Activated T-cell treated with anti-CD3 and anti-CD28 coated beads, Interleukin-2, amount 50 U/mL, for 24 hours (primary cell): ENCODE data around the gene SYT14.
"Not testable (repeated sequence)": the region's sequence is repeated elsewhere in the genome, so short reads cannot be mapped to it uniquely, and the experiment has no call there.

Experiments used
- DNase-seq: peaks from one replicate; pipeline ENCODE4 v3.0.0-alpha.2; 2020
- H3K27ac Mint-ChIP-seq: 2 replicates; pipeline ENCODE4 v1.8.0; 2020; ENCODE audit warnings: mild to moderate bottlenecking, mixed read lengths
- H3K27me3 Mint-ChIP-seq: 2 replicates; pipeline ENCODE4 v1.8.0; 2020; ENCODE audit warnings: mixed read lengths
- H3K36me3 Mint-ChIP-seq: 2 replicates; pipeline ENCODE4 v1.8.0; 2020; ENCODE audit warnings: low read depth, mixed read lengths
- H3K4me1 Mint-ChIP-seq: 2 replicates; pipeline ENCODE4 v1.8.0; 2020; ENCODE audit warnings: low read depth, mixed read lengths
- H3K4me3 Mint-ChIP-seq: 2 replicates; pipeline ENCODE4 v1.8.0; 2020; ENCODE audit warnings: mild to moderate bottlenecking, moderate library complexity, mixed read lengths
- H3K9me3 Mint-ChIP-seq: 2 replicates; pipeline ENCODE4 v1.8.0; 2020; ENCODE audit warnings: mixed read lengths

Gene SYT14

DNA sequence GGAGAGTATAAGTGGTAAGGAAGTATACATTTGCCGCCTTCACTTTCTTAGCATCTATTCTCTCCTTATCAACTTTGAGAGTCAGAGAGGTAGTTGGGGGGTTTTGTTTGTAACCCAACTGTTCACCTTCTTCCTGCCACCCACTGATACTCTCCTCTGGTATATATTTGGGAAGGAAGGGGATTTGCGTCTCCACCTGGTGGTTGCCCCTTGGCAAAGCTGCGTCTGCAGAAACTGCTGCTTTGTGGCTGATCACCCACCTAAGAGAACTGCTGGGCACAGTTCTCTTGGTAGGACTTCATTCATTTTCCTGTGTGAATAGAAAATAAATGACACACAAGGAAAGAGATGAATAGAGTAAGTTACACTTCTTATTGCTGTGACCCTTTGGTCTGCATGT, 87.0 kb downstream of the SYT14 start:
- no peak for DNase-seq
- Mint-ChIP-seq H3K9me3 (no peaks in the 10 kb centered on the region), H3K36me3 (no peaks in the 10 kb centered on the region), H3K27me3 (no peaks in the 10 kb centered on the region), H3K4me1 (no peaks in the 10 kb centered on the region), H3K4me3 (no peak overlapping the region), H3K27ac (no peak overlapping the region)

DNA sequence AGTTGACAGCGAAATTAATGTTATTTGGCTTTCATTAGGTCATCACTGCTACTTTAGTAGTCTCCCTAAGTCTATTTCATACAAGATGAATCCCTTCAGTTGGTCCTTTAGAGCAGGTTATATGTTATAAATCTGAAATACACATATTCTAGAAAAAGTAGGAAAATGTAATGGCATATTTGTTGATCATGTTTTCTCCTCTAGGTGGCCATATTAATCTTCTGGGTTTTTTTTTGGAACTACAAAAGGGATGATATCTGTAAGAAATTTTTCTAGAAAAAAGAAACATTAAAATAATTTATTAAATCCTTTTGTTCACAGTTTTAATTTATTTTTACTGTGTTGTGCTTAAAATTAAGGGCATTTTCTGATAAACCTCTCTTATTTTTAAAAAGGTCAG, 87.9 kb downstream of the SYT14 start:
- Mint-ChIP-seq H3K36me3 (no peaks in the 10 kb centered on the region), H3K4me1 (no peaks in the 10 kb centered on the region), H3K27me3 (no peaks in the 10 kb centered on the region)

DNA sequence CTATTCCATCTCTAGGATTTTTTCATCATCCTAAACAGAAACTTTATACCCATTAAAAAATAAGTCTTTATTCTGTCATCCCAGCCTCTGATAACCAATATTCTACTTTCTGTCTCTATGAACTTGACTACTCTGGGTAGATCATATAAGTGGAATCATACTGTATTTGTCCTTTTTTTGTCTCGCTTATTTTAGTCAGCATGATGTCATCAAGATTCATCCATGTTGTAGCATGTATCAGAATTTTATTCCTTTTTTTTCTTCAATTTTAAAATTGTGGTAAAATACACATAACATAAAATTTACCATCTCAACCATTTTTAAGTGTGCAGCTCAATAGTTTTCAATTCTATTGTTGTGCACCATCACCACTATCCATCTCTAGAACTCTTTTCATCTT, 90.0 kb downstream of the SYT14 start:
- Mint-ChIP-seq H3K36me3 (no peaks in the 10 kb centered on the region), H3K27ac (no peak overlapping the region), H3K9me3 (no peaks in the 10 kb centered on the region), H3K4me3 (no peak overlapping the region), H3K4me1 (no peaks in the 10 kb centered on the region), H3K27me3 (no peaks in the 10 kb centered on the region)
- no peak for DNase-seq

More for the DNA sequence above, 87.9 kb downstream of the SYT14 start:
- Mint-ChIP-seq H3K27ac (no peak overlapping the region), H3K4me3 (no peak overlapping the region), H3K9me3 (no peaks in the 10 kb centered on the region)
- no peak for DNase-seq

DNA sequence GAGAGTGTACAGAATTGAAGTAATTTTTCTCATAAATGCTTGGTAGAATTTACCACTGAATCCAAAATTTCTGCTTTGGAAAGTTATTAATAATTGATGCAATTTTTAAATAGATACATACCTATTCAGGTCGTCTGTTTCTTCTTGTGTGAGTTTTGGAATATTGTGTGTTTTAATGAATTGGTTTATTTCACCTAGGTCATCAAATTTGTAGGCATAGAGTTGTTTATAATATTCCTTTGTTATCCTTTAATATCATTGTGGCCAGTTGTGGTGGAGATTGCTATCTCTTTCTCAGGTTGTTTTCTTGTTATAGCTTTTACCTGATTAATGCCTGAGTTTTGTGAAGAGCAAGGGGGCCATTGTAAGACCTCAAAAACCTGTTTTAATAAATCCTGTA, 93.5 kb downstream of the SYT14 start:
- Mint-ChIP-seq H3K4me3 (no peak overlapping the region), H3K27ac (no peak overlapping the region), H3K4me1 (no peaks in the 10 kb centered on the region), H3K9me3 (no peaks in the 10 kb centered on the region), H3K27me3 (peaks cover 4% of the 10 kb centered on the region), H3K36me3 (no peaks in the 10 kb centered on the region)
- no peak for DNase-seq

DNA sequence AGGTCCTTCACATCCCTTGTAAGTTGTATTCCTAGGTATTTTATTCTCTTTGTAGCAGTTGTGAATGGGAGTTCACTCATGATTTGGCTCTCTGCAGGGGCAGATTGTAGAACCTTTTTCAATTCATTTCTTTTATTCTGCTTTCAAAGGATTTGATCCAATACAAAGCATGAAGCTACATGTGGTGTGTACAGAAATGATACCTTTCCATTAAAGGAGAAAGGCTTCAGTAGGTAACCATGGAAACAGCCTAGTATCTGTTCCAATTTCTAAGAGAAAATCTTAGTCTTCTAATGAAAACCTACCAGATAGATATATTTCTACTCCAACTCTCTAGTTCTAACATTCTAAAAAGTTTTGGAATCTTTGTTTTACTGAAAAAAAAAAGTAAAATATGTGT, 105.0 kb downstream of the SYT14 start:
- Mint-ChIP-seq H3K36me3 (no peaks in the 10 kb centered on the region), H3K27me3 (peaks cover 7% of the 10 kb centered on the region), H3K9me3 (peaks cover 2% of the 10 kb centered on the region), H3K4me1 (no peaks in the 10 kb centered on the region), H3K4me3 (no peak overlapping the region), H3K27ac (no peak overlapping the region)
- no peak for DNase-seq

DNA sequence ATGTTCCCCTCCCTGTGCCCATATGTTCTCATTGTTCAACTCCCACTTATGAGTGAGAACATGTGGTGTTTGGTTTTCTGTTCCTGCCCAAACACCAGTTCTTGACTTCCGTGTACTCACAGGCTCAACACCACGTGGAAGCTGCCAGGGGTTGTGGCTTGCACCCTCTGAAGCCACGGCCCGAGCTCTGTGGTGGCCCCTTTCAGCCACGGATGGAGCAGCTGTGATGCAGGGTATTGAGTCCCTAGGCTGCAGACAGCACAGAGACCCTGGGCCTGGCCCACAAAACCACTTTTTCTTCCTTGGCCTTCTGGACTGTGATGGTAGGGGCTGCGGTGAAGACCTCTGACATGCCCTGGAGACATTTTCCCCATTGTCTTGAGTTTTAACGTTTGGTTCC, 111.6 kb downstream of the SYT14 start:
- no peak overlapping the region for H3K4me3 Mint-ChIP-seq

DNA sequence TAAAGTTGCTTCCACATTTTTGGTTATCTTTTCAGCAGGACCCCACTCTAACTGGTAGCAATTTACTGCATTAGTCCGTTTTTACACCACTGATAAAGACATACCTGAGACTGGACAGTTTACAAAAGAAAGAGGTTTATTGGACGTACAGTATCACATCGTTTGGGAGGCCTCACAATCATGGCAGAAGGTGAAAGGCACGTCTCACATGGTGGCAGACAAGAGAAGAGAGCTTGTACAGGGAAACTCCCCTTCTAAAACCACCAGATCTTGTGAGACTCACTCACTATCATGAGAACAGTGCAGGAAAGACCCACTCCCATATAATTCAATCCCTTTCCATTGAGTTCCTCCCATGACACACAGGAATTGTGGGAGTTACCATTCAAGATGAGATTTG, 112.5 kb downstream of the SYT14 start:
- H3K4me3 Mint-ChIP-seq, H3K4me1 Mint-ChIP-seq, H3K36me3 Mint-ChIP-seq, DNase-seq, H3K9me3 Mint-ChIP-seq, H3K27me3 Mint-ChIP-seq, H3K27ac Mint-ChIP-seq: not testable (repeated sequence)

More for the DNA sequence above, 111.6 kb downstream of the SYT14 start:
- no peaks in the 10 kb centered on the region for H3K9me3 Mint-ChIP-seq
- DNase-seq: no peak
- H3K4me1 Mint-ChIP-seq: no peaks in the 10 kb centered on the region
- no peaks in the 10 kb centered on the region for H3K27me3 Mint-ChIP-seq
- H3K27ac Mint-ChIP-seq: no peak overlapping the region
- no peaks in the 10 kb centered on the region for H3K36me3 Mint-ChIP-seq

DNA sequence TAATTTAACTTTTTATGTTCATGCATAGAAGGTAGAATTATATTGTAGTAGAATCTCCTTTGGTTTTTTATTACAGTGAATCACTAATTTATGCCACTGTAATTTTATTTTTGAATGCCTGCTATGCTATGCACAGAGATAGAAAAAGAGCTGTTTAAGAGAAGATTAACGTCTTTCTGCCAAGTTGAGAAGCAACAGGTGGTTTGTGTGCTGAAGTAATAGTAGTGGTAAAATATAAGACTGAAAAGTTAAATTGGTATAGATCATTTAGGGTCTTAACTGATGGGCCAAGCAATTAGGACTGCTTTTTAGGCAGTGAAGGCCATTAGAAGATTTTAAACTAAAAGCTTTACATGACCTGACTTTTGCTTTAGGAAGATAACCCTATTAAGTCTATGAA, 115.1 kb downstream of the SYT14 start:
- no peaks in the 10 kb centered on the region for H3K9me3 Mint-ChIP-seq
- H3K4me1 Mint-ChIP-seq: no peaks in the 10 kb centered on the region
- H3K36me3 Mint-ChIP-seq: no peaks in the 10 kb centered on the region
- no peak overlapping the region for H3K4me3 Mint-ChIP-seq
- no peak overlapping the region for H3K27ac Mint-ChIP-seq
- no peaks in the 10 kb centered on the region for H3K27me3 Mint-ChIP-seq
- no peak for DNase-seq

DNA sequence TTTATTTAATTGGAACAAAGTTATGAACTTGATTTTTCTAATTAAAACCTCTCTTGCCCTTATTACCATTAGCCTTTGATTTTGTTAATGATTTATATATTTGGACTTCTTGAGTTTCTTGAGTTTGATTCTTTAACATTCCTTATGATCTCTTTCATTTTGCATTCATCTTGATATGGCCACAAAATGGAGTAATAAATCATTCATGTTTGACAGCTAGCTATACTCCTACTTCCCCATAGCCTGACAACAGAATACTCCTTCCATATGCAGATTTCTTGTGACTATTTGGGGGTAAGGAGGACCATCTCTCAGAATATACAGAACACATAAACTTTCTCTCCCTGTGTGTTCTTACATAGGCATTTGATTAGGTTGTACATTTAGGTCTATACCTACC, 119.6 kb downstream of the SYT14 start:
- no peak for DNase-seq
- no peaks in the 10 kb centered on the region for H3K4me1 Mint-ChIP-seq
- H3K27me3 Mint-ChIP-seq: no peaks in the 10 kb centered on the region
- no peaks in the 10 kb centered on the region for H3K9me3 Mint-ChIP-seq
- no peak overlapping the region for H3K27ac Mint-ChIP-seq
- no peaks in the 10 kb centered on the region for H3K36me3 Mint-ChIP-seq
- H3K4me3 Mint-ChIP-seq: no peak overlapping the region

DNA sequence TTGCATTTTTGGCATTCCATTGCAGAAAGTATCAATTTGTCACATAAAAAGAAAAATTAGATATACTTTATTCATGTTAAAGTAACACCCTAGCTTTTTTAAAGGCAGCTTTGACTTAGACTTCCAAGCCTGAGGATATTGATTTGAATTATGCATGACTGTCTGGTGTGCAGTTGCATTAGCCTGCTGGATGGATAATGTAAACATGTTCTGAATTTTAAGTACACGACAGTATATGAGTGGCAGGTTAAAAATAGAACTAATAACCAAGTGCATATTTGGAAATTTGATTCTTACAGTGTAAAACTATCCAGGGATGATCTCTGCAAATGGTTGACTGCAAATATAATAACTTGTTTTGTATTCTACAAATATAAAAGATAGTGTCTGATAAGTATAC, 124.0 kb downstream of the SYT14 start:
- Mint-ChIP-seq H3K27ac (no peak overlapping the region), H3K36me3 (no peaks in the 10 kb centered on the region), H3K4me3 (no peak overlapping the region), H3K27me3 (no peaks in the 10 kb centered on the region), H3K4me1 (no peaks in the 10 kb centered on the region), H3K9me3 (no peaks in the 10 kb centered on the region)
- no peak for DNase-seq

DNA sequence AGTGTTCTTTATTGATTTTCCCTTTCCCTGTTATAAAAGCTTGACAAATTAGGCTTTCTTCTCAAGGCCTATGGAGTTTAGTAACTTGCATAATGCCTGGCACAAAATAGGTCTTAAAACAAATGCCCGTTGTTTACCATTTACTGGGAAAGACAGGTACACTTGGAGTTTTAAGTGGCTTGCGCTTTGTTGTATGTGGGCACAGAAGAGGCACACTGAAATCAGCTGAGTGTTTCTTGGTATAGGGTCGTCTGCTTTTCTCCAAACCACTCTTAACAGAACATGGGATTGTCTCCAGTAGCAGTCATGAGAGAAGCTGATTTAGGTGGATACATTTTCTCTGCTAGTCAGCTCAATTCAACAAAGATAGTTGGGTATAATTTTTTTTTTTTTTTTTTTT, 132.5 kb downstream of the SYT14 start:
- Mint-ChIP-seq H3K4me3 (no peak overlapping the region), H3K36me3 (no peaks in the 10 kb centered on the region), H3K27me3 (peaks cover 7% of the 10 kb centered on the region), H3K4me1 (no peaks in the 10 kb centered on the region), H3K27ac (no peak overlapping the region), H3K9me3 (no peaks in the 10 kb centered on the region)
- no peak for DNase-seq

DNA sequence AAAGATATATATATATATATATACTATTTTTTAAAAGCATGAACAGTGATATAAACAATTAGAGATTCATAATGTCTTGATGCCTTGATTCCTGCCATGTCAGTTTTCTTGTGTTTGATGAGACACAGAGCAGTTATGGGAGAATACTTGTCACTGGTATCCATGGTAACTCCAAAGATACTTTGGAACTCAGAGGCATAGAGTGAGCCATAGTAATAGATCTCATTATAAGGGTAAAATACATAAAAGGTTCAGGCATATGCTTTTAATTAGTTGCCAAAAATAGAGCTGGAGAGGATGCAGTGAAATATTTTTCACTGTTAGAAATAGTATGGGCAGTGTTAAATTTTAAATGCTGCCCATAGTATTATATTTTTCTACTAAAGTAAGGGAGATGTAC, 134.1 kb downstream of the SYT14 start:
- H3K27ac Mint-ChIP-seq: no peak overlapping the region
- no peaks in the 10 kb centered on the region for H3K36me3 Mint-ChIP-seq
- no peak overlapping the region for H3K4me3 Mint-ChIP-seq

DNA sequence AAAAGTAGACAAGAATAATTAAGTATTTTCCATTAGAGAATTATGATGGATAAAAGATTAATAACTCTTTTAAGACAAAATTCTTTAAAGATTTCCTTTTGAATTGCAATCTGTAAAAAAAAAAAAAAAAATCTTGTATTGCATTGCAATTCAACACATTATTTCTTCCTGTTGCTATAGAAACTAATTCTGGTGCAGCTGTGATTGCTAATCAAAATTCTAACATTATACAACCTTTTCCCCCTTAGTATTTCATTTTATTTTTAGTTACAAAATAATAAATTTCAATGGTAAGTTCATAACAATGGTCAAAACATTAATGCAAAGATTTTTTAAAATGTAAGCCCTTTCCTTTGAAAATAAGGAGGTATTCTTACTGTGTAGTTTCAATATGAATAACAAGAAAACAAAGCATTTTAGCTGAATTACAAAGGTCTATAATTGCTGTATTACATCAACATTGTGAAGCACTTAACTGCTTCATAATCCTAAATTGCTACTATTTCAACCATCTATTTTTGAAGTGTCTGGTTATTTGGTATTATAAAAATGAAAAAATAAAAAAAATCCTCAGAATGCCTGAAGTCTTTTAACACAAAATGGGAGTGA, 135.0 kb downstream of the SYT14 start:
- Mint-ChIP-seq H3K27ac (no peak overlapping the region), H3K36me3 (no peaks in the 10 kb centered on the region), H3K4me1 (no peaks in the 10 kb centered on the region), H3K9me3 (no peaks in the 10 kb centered on the region), H3K4me3 (no peak overlapping the region), H3K27me3 (peaks cover 10% of the 10 kb centered on the region)
- DNase-seq: no peak

More for the DNA sequence above, 134.1 kb downstream of the SYT14 start:
- Mint-ChIP-seq H3K9me3 (no peaks in the 10 kb centered on the region), H3K4me1 (no peaks in the 10 kb centered on the region), H3K27me3 (peaks cover 10% of the 10 kb centered on the region)
- no peak for DNase-seq

DNA sequence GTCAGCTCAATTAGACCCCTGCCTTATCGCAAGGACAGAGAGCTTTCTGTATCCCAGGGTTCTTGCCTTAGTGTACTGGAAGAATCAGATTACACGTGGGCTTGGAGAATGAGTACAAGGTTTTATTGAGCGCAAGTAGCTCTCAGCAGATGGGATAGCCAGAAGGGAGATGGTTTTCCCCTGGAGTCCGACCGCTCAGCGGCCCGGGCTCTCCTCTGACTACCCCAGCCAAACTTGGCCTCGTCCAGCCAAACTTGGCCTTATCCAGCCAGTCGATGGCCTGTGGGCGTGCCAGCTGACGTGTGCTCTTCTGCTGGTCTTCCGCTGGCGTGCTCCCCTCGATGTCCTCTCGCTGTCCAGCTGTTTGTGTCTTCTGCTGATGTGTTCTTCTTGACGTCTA, 136.9 kb downstream of the SYT14 start:
- no peak overlapping the region for H3K27ac Mint-ChIP-seq
- no peaks in the 10 kb centered on the region for H3K4me1 Mint-ChIP-seq
- H3K4me3 Mint-ChIP-seq: no peak overlapping the region
- DNase-seq: no peak
- H3K27me3 Mint-ChIP-seq: peaks cover 10% of the 10 kb centered on the region
- no peaks in the 10 kb centered on the region for H3K36me3 Mint-ChIP-seq
- H3K9me3 Mint-ChIP-seq: no peaks in the 10 kb centered on the region

DNA sequence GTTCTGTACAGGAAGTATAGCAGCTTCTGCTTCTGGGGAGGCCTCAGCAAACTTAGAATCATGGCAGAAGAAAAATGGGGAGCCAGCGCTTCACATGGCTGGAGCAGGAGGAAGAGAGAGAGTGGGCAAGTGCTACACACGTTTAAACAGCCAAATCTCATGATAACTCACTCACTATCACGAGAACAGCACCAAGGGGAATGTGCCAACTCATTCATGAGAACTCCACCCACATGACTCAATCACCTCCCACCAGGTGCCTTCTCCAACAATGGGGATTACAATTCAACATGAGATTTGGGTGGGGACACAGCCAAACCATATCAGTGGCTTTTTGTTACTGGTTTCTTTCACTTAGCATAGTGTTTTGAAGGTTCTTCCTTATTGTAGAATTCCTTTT, 138.6 kb downstream of the SYT14 start:
- no peaks in the 10 kb centered on the region for H3K4me1 Mint-ChIP-seq
- H3K27me3 Mint-ChIP-seq: peaks cover 3% of the 10 kb centered on the region
- H3K4me3 Mint-ChIP-seq: no peak overlapping the region
- no peak overlapping the region for H3K27ac Mint-ChIP-seq
- no peaks in the 10 kb centered on the region for H3K9me3 Mint-ChIP-seq
- no peak for DNase-seq
- H3K36me3 Mint-ChIP-seq: no peaks in the 10 kb centered on the region

DNA sequence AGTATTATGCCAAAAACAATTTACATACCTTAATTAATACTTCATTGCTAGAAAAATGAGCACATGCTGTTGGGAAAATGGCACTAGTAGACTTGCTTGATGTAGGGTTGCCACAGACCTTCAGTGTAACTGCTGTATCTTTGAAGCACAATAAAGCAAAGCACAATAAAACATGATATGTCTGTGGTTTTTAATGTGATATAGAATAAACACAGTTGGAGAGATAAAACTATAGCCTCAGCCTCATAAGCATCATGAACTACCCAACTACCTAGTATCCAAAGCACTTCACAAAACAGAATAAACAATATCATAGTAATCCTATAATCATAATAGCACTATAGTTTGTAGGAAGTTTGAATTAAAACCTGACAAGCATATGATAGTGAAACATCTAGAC, 143.5 kb downstream of the SYT14 start:
- Mint-ChIP-seq H3K36me3 (no peaks in the 10 kb centered on the region), H3K9me3 (no peaks in the 10 kb centered on the region), H3K27me3 (peaks cover 1% of the 10 kb centered on the region), H3K4me1 (no peaks in the 10 kb centered on the region), H3K27ac (no peak overlapping the region), H3K4me3 (no peak overlapping the region)
- DNase-seq: no peak
